HG02973 (cell line): ENCODE data around the gene SLC34A3.

ENCODE experiments used
- ATAC-seq: cut with Tn5 transposase; IDR thresholded peaks from one replicate; pipeline ENCODE4 v1.9.1; 2021; ENCODE audit warnings: moderate library complexity; ENCODE audit not compliant: unreplicated experiment

The SLC34A3 gene

DNA sequence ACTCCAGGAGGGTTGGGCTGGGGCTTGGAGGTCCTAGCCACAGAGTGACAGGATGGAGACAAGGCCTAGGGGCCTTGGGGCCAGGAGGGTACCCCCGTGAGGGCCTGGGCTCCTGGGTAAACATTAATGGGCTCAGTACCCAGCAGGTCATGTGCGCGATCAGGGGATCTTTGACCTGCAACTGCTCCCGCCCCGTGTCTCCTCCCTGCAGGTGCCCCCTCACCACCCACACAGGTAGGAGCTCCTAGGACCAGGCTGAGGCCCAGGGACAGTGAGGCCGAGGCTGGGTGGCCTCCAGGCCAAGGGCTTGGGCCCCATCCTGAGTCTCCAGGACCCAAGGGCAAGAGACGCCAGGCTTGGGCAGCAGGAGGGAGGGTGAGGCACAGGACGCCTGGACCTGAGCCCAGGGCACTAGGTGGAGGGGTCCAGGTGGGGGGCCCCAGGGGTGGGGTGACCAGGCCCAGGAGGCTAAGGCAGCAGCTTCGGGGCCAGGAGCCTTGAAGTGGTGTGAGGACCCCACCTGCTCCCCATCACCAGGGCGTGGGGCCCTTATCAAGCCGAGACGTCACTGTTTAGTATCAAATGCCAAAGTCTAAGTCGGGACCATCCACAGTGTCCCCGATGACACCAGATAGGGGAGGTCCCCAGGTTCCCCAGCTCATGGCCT lies at the start of gene SLC34A3:
Gene SLC34A3, plus strand, starts transcription at position 197 of the 667 bp plus-strand sequence. CDS start 802 bp downstream, outside the sequence.
- no peak for ATAC-seq

DNA sequence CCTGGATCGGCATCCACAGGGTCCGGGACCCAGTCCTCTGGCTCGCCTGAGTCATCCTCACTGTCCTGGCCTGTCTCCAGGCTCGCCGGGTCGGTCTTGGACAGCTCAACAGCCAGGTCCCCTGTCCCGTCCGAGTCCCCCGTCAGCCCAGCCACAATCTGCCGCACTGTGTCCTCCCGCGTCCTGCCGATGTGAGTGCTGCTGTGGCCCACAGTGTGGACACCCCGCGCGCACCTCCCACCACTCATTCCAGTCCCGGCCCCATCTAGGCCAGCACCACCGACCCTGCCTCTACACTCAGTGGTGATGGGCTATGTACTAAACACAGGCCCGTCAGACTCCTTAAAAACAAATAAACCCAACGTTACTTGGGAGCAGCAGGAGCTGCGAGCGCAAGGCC lies 49.0 kb upstream of the SLC34A3 start:
- ATAC-seq: no peak

DNA sequence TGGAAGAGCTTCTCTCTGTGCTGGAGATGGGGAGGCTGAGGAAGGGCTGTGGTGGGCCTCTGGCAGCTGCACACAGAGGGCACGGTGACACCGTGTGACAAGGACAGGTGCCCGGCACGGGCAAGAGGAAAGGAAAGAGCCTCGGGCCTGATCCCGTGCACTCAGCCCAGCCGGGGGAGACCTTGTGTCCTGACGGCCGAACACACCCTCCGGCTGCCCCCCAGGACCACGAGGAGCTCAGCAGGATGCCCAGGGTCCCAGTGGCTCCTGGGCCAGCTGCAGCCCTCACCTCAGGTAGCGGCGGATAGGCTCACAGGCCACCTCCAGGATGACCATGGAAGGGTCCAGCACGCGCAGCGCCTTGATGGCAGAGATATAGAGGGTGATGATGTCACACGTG lies 47.9 kb upstream of the SLC34A3 start:
- ATAC-seq: no peak

DNA sequence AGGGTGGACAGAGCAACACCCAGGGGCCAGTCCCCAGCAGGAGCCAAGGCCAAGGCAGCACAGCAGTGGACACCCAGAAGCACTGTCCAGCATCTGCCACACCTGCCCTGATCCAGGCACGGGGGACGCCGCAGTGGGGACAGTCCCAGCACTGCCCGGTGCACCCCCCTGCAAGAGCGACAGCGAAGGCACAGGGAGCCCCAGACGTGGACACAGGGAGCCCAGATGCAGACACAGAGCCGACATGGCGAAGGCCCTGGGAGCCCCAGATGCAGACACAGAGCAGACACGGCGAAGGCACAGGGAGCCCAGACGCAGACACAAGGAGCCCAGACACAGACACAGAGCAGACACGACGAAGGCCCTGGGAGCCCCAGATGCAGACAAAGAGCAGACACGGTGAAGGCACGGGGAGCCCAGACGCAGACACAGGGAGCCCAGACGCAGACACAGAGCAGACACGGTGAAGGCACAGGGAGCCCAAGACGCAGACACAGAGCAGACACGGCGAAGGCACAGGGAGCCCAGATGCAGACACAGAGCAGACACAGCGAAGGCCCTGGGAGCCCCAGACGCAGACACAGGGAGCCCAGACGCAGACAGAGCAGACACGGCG lies 46.6 kb upstream of the SLC34A3 start:
- no peak for ATAC-seq

DNA sequence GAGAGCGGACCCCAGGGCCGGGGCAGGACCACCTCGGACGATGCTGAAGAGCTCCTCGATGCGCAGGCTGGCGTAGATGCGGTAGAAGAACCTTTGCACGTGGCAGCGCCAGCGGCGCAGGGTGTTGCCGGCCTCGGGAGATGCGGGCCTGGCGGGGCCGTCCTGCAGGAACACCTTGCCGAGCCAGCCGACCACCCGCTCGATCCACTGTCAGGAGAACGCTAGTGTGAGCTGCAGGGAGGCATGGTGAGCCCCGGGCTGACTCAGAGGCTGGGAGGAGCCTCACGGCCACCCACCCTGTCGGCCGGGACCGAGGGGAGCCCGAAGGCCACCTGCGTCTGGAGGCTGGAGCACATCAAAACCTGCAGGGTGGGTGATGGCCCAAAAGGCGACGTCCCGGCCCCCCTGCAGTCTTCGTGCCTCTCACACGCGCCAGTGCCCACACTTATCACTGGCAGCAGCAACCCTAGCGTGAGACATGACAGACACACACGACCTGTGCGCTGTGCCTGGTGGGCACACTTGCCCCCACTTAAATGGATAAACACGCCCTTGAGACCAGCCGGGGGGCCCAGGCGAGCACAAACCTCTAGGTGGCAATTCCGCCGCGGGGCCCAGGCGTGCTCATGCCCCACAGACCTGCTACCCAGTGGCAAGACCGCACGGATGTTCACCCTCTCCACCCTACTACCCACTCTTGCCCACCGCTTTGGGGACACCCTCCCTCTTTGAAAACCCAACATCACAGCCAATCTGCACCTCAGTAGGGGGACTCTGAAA lies 45.6 kb upstream of the SLC34A3 start:
- ATAC-seq: no peak

DNA sequence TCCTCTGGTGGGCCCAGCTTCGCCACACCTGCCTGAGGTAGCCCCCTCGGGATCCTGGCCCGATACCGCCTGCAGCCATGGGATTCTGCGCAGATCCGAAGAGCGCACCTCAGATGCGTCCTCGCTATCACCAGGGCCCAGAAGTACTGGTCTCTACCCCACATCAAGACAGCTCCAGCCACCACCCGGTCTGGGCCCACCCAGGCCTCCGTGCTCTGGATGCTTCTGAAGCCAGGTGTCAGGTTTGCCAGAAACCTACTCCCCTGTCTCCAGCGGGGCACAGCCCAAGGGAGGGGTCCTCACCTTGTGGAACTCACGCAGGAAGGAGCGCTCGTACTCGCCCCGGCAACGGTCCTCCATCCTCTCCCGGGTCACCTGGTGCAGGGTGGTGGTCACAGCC lies 44.8 kb upstream of the SLC34A3 start:
- no peak for ATAC-seq

DNA sequence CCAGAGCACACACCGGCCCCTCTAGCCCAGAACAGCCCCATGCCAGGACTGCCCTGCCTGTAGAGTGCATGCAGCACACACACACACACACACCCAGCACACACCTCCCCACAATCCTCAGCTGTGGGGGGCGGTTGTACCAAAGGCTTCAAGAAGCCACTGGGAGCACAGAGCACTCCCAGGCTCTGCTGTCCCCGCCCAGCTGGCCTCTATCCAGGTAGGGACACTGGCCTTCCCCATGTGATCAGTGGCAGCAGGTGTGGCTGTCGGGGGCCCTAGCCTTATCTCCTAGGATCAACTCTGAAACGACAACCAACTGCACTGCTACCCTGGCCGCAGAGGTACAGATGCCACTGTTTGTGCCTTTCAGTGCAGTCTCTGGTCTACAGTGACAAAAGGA lies 44.3 kb upstream of the SLC34A3 start:
- ATAC-seq: no peak

DNA sequence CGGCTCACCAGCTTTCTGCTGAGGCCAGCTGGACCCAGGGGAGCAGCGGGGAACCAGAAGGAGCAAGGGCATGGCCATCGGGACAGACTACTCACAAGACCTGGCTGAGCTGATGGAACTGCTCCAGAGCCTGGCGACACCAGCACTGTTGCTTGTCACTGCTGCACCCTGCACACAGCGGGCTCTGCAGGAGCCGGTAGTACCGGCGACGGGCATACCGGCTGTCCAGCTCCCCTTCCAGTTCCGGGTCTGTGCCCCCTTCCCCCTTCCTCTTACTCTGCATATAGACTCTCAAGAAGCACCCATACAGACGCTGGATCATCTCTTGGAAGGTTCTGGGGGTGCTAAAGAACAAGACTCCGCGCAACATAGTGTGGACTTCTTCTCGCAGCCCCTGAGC lies 43.3 kb upstream of the SLC34A3 start:
- ATAC-seq: no peak

DNA sequence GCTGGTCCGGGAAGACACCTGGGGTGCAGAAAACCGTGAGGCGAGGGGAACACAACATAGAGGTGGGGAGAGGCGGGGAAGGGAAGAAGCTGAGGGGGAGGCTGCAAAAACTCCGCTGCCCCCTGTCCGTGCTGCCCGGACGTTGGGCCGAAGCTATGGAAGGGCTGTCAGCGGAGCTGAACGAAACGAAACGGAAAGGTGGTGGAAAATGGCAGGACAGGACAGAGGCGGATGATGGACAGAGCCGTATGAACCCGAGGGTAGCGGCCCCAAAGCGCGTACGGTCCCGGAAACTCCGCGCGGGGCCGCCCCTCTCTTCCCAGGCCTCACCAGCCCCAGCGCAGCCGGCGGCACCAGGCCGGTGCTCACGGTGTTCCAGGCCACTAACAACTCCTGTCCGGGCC lies 42.6 kb upstream of the SLC34A3 start:
- ATAC-seq: no peak

DNA sequence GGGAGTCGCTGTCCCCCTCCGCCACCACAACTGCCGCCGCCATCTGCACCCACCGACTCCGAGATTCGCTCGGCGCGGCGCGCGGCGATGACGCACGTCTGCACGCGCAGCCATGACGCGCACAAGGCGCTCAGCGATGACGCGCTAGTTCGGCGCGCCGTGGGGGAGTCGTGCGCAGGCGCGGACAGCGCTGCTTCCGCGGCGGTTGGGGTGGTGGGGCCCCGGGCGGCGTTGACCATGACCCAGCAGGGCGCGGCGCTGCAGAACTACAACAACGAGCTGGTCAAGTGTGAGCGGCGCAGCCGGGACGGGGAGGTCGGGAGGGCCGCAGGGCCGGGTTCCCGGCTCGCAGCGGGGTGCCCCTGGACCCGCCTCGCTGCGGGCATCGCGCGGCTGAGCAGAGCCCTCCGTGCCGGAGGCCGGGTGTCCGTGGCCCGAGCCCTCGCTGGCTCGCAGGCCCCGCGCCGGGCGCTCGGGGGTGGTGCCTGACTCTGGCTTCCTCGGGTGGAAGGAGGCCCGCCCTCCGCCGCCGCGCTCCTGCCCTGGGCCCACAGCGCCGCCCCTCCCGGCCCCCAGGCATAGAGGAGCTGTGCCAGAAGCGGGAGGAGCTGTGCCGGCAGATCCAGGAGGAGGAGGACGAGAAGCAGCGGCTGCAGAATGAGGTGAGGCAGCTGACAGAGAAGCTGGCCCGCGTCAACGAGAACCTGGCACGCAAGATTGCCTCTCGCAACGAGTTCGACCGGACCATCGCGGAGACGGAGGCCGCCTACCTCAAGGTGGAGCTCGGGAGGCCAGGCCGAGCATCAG lies 42.0 kb upstream of the SLC34A3 start, which contains the start of the genes ANAPC2 and SSNA1:
Gene ANAPC2, minus strand, starts transcription at position 71 of the 807 bp plus-strand sequence. Its CDS starts 28 bp downstream, at position 43.
Gene SSNA1, plus strand, starts transcription at position 187 of the 807 bp plus-strand sequence. Its CDS starts 51 bp downstream, at position 238.
- ATAC-seq: peak; percentile 64

DNA sequence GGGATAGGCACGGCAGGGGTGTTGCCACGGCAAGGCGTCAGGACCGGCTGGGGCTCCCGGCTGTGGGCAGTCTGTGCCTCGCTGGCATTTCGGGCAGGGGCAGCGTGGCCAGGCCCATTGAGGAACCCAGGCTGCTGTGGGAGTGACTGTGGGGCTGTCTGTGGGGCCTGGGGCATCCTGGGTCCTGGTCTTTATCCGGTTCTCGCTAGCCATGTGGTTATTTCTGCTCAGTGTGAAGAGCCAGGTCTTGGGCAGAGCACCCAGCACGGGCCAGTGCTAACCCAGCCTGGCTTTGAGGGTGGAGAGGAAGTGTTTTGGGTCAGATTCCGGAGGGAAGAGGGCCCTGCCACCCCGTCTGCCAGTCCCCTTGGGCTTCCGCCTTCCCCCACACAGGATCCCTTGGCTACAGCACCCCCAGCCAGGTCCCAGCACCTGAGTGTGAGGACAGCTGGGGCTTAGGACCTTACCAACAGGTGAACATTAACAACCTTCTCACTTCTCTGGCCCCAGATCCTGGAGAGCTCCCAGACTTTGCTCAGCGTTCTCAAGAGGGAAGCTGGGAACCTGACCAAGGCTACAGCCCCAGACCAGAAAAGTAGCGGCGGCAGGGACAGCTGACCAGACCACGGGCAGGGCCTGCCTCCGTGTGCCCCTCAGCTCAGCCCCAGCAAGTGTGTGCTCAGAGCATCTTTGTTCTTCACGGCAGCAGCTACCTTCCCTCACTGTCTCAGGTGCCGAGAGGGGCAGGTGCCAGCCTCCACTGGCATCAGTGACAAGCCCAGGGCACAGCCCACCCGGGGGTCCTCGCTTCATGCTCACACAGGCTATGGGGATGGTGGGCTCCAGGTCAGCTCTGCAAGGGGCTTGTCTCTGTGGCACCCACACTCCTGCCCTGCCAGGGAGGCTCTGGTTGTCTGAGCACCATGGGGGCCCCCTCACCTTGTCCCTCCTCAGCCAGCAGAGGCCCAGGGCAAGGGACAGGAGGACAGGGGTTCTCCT lies 41.1 kb upstream of the SLC34A3 start:
- ATAC-seq: no peak

DNA sequence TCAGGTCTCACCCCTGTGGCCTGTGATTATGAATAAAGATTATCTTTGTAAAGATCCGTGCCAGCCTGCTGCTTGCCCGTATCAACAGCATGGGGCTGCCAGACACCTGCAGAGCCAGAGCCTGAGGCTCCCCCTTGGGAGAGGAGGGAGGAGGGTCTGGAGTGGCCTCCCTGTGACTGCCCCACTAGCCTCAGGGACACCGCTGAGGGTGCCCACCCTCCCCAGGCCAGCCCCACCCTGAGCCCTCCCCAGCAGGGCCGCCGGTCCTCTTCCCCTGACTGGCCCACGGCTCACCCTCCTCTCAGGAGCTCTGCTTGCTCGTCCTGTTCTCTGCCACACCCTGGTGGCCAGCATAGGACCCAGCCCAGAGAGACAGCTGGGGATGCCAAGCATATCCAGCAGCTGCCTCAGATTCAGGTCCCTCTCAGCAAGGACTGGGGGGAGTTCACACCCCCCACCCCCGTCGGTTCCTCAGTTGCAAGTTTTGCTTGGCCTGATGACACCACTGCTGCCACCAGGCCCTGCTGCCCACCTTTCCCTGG lies 40.3 kb upstream of the SLC34A3 start:
- ATAC-seq: no peak

DNA sequence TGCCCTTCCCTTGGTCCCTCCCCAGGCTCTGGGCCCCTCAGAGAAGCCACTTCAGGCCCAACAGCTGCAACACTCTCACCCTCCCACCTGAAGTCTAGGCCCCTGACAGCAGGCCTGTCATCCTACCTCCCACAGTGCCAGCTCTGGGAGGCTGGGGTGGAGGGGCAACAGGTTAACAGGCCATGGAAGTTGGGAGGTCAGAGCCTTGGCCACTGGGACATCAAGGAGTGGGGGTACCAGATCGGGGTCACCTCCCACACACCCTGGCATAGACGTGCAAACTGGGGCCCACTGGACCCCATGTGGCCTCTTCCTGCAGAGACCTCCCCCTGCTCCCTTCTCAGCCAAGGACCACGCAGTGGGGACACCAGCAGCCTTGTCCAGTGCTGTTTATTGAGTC lies 39.5 kb upstream of the SLC34A3 start:
- ATAC-seq: no peak

DNA sequence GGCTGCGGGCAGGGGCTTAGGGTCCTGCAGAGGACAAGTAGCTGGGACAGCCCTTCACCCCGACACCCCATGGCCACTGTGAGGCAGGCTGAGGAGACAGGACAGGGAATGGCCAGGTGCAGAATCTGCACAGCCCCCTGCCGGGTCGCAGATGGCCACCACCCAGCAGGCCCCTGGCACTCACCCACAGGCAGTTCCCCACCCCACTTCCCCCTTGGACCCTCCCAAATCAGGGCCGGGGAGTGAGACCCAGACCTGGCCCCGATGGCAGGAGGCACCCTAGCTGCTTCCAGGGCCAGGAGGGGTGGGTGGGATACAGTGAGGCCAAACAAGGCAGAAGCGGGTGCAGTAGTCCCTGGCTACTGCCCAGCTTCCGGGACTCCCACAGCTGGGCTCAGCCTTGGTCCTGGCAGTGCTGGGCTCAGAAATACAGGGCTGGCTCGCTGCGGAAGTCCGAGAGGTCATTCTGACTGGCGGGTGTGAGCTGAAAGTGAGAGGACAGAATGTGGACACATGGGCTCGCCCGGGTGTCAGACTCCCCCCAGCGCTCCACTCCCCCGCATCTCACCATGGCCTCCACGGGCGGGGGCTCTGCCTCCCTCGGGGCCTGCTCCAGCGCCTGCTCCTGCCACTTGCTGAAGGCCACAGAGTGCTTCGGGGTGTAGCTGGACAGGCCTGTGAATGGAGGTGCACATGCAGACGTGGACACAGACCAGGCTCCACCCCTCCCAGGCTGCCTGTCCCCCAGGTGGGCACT lies 38.8 kb upstream of the SLC34A3 start:
- ATAC-seq: no peak

DNA sequence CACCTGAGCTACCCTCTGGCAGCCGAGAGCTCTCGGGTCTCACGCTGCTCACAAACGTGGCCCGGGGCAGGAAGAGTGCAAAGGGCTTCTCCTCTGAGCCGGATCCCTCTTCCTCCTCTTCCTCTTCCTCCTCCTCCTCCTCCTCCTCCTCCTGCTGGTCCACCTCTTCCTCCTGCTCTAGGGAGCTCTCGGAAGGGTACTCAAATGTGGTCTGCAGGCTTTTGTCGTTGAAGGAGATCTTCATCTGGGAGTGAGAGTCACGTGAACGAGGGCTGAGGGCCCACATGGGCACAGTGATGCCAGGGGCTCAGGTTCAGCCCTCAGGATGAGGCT lies 38.3 kb upstream of the SLC34A3 start:
- no peak for ATAC-seq

DNA sequence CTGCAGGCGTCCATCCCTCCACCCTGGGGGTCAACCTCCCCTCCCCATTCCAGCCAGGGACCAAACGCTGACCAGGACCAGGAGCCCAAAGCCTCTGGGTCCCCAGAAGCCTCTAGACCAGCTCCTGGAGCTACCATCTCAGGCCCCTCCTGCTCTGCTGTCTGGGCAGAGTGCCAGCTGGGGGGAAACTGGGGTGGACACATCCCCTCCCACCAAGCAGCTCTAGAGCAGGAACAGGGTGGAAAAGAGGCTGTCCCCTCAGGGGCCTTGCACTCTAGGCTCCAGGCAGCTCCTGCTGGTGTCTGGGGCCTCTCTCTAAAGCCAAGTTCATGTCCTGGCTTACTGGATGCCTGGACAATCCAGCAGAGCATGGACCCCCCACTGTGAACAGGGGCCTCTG lies 37.8 kb upstream of the SLC34A3 start:
- ATAC-seq: no peak

DNA sequence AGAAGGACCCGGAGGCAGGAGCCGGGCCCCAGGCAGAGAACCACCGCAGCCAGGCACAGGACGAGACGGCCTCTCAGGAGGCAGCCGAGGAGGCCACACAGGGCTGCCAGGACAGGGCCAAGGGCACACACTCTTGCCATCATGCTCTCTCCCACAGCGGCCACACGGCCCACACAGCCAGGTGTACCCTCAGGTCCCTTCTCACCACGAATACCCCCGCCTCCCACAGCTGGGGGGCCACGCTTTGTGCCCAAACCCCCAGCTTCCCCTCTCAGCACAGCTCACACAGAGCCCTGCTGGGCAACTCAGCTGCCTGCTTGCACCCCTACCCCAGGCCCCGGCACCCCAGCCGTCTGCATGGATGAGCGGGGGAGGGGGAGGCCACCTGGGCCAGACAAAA lies 36.9 kb upstream of the SLC34A3 start:
- no peak for ATAC-seq

DNA sequence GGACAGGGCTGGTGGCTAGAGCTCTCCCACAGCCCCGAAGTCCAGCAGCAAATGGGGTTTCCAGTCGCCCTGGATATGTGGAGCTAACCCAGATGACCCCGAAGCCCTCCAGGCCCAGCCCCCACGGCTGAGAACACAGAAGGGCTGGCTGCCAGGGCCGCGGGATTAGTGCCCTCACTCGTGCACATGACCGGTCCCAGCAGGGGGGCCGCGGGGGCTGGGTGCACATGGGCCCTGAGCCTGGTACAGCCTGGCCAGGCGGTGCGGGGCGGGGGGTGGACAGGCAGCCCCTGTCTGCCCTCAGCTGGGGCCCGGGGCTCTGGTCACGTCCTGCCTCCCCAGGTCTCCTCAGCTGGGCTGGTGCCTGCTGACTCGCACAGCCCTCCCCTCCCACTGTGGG lies 36.3 kb upstream of the SLC34A3 start:
- ATAC-seq: no peak

DNA sequence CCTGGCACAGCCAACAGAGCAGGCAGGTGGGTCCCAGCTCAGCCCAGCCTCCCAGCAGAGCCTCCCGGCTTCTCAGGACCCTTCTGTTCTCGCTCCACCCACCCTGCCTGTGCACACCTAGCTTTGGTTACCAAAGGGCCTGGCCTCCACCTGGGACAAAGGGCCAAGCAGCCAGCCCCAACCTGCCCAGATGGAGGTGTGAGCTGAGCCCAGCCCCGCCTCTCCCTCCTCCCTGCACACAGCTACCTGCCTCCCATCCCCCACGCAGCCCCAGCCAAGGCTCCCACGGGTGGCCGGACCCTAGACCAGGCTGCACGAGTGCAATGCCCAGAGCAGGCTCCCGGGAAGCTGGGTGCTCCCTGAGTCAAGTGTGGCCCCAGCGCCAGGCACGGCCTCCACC lies 35.8 kb upstream of the SLC34A3 start:
- no peak for ATAC-seq
